HG03175 (cell line): ENCODE measurements around the gene COQ7.

ENCODE experiments used
- ATAC-seq: cut with Tn5 transposase; IDR thresholded peaks from one replicate; pipeline ENCODE4 v1.9.1; 2021; ENCODE audit warnings: mild to moderate bottlenecking, moderate library complexity; ENCODE audit not compliant: unreplicated experiment

COQ7 gene

DNA sequence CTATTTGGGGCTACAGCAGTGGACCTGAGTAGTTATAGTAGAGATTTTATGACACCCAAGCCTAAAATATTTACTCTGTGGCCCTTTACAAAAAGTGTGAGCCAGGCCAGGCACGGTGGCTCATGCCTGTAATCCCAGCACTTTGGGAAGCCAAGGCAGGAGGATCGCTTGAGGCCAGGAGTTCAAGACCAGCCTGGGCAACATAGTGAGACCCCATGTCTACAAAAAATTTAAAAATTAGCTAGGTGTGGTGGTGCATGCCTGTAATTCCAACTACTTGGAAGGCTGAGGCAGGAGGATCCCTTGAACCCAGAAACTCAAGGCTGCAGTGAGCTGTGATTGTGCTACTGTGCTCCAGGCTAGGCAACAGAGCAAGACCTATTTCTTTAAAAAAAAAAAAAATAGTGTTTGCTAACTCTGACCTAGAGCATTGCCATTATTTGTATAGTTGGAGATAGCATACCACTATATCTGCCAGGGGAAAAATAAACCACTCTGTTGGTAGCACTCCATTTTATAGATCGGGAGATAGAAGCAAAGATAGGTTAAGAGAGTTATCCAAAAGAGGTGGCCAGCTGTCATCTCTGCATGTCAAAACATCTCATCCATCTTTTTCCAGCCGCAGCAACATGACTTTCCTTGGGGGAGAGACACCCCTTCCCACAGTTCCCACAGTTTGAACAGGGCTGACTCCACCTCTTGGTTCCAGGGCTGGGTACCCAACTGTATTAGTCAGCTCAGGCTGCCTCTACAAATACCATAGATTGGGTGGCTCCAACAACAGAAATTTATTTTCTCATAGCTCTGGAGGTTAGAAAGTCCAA lies 43.3 kb downstream of the COQ7 start:
- no peak for ATAC-seq

DNA sequence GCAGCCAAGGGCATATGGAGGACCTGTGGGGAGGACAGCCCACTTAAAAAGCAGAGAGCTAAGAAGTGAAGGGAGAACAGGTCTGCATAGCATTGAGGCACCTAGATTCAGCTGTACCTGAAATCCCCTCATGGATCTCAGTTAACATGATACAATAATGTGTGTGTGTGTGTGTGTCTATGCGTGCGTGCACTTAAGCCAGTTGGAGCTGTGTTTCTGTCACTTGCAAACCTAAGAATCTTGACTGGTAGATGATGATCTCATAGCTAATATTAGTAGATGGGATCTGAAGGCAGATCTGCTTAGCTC lies 44.6 kb downstream of the COQ7 start:
- ATAC-seq: no peak

DNA sequence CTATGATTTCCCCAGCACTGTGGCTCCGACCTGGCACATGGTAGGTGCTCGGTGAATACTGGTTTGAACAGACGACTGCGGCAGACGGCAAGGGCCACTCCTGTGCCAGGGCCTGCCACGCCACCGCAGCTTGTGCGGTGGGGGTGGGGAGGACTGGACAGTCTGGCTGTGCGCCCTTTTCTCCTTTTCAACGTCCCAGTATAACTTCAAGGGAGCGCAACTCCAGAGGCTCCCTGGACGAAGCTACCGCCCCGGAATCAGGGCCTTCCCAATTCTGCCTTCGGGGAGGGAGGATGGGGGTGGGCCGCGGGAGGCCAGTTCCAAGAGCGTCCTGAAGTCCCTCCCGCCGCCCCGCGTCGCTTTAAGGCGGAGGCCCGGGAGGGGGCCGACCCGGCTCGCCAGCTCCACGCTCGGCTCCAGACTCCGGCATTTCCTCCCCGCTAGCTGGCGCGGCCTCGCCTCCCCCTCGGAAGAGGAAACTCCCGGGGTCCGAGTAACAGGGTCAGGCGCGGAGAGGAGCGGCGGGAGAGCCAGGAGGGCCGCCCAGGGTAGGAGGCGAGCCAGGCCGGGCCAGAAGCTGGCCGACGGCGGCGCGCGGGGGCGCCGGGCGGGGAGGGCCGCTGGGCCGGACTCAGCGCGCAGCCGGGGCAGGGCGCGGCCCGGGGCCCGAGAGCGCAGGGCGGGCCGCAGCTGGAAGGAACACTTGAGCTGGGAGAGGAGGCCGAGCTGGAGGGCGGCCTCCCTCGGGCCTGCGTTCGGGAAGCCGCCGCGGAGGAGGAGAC lies 46.4 kb downstream of the COQ7 start, which contains the start of gene ITPRIPL2:
Gene ITPRIPL2, plus strand, starts transcription at position 388 of the 782 bp plus-strand sequence. CDS start 498 bp downstream, outside the sequence.
- ATAC-seq: peak; percentile 35

DNA sequence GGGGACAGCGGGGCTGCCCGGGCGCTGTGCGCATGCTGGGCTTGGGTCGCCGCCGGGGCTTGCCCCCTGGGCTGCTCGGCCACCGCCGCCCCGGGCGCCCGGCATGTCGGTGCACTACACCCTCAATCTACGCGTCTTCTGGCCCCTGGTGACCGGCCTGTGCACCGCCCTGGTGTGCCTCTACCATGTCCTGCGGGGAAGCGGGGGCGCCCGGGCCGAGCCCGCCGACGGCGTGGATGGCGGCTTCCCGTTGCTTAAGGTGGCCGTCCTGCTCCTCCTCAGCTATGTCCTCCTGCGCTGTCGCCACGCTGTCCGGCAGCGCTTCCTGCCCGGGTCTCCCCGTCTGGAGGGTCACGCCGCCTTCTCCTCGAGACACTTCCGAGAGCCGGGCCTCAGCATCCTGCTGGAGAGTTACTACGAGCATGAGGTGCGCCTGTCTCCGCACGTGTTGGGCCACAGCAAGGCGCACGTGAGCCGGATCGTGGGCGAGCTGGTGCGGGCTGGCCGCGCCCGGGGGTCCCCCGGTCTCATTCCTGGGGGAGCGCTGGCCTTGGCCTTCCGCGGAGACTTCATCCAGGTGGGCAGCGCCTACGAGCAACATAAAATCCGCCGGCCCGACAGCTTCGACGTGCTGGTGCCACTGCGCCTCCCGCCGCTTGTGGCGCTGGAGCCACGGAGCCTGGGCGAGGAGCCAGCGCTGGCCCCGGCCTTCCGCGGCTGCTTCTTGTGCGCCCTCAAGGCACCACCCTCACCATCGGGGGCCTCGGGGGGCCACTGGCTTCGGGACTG lies 47.1 kb downstream of the COQ7 start:
- peak; percentile 27 for ATAC-seq

DNA sequence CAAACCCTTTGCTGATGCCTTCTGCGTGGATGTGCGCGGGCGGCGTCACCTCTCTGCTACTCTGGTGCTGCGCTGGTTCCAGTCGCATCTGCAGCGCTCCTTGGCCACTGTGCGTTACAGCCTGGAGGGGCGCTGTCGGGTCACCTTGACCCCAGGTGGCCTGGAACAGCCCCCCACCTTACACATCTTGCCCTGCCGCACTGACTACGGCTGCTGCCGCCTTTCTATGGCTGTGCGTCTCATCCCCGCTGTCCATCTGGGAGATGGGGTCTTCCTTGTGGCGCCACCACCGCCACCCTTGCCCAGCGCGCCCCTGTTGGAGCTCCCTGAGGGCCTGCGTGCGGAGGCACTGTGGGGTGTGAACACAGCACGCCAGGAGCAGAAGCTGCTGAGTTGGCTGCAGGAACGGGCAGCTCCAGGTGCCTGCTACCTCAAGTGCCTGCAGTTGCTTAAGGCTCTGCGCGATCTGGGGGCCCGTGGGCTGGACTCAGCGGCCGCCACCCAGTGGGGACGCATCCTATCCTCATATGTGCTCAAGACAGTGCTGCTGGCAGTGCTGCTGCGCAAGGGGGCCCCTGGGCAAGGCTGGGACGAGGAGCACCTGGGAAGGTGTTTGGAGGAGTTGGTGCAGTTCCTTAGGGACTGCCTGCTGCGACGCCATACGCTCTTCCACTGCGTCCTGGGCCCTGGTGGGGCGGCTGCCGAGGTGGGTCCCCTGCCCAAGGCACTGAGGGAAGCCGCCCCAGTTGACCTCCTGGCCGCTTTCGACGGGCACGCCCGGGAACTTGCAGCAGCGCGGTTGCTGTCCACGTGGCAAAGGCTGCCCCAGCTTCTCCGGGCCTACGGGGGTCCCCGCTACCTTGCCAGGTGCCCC lies 48.0 kb downstream of the COQ7 start:
- ATAC-seq: no peak

DNA sequence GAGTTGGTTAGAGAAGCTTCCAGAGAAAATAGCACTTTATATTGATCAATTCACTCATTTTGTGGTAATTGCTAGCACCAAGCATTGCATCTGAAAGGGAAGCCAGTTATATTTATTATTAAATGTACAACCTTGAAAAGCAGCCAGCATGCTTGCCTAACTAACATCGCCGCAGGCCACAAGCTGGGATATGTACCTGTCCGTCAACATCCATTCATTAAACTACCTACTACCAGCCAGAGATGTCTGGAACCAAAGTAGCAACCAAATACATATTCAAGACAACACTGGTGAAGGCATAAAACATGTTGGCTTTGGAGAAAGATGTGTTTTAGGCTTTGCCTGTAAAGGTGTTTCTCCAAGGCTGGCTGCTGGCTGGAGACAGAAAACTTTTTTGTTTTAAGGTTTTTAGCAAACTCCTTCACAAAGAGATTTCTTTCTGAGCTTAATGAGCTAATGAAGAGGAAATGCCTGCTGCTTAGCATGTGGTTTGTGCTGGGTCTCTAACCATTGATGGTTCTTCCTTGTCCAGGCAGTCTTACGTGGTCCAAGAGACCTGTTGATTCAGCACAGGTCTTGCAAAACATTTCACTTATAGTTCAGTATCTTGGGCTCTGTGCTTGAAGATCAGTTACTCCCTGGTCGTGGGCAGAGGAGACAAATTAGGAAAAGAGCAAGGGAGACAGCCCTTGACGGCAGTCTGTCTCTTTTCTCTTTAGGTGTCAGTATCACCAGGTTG lies 49.5 kb downstream of the COQ7 start:
- ATAC-seq: no peak

DNA sequence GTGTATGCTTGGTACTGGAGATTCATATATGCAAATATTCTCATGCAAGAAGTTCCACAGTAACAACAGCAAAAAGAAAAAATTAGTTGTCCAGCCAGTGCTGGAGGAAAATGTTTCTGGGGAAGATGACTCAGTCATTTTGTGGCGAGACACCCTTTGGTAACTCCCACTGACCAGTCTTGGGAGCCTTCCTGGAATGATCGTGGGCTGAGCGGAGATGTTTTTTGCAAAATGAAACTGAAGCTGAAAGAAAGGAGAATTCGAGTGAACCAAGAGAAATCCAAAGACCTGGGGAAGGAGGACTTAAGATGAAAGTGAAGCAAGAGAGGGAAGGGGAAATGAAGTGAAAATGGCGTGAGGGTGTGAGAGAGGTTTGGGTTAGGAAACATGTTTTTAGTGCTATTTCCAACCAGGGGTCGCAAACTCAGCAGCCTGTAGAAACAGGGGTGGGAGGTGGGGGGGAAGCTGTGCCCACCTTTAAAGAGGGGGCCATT lies 51.6 kb downstream of the COQ7 start:
- no peak for ATAC-seq

DNA sequence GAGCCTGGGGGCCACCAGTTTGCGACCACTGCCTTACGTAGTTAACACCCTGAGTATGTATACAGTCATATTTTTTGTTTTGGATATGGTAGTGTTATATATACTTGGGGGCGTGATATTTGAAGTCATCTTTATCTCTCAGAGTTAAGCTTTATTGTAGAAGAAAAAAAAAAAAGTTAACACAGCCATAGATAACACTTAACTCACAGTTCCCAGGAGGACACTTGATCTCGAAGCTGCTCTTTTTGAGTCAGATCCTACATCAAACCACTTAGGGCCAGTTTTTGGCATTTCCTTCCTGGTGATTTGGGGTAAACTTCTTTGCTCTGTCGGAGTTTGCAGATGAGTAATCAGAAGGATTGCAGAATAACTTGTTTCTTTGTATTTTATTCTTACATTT lies 52.1 kb downstream of the COQ7 start:
- no peak for ATAC-seq

DNA sequence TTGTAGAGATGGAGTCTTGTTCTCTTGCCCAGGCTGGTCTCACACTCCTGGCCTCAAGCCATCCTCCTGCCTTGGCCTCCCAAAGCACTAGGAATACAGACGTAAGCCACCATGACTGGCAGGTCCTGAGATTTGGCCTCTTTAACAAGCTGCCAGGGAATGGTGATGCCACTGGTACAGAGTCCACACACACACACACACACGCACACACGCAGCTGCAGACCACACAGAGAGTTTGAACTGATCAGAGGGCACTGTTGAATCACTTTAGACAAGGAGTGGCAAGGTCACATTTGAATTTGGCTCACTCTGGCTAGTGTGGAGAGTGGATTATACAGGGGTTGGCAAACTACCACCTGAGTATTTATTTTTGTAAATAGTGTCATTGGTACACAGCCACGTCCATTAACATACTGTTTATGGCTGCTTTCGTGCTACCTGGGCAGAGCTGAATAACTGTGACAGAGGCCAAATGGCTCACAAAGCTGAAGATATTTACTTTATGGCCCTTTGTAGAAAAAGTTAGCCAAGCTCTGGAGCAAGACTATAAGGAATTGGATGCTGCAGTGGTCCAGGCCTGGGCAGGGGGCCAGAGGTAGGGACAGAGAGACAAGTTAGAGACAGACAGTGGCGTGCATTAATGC lies 56.2 kb downstream of the COQ7 start:
- no peak for ATAC-seq

DNA sequence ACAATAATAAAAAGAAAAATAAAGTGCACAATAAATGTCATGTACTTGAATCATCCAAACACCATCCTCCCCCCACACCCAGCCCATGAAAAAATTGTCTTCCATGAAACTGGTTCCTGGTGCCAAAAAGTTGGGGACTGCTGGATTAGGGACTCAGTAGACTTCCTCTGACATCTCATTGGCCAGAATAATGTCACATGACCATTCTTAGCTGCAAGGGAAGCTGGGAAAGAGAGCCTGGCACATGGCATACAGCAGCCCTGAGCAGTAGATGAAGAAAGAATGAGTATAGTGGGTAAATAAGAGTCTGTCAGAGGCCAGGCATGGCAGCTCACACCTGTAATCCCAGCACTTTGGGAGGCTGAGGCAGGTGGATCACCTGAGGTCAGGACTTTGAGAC lies 58.9 kb downstream of the COQ7 start:
- no peak for ATAC-seq

DNA sequence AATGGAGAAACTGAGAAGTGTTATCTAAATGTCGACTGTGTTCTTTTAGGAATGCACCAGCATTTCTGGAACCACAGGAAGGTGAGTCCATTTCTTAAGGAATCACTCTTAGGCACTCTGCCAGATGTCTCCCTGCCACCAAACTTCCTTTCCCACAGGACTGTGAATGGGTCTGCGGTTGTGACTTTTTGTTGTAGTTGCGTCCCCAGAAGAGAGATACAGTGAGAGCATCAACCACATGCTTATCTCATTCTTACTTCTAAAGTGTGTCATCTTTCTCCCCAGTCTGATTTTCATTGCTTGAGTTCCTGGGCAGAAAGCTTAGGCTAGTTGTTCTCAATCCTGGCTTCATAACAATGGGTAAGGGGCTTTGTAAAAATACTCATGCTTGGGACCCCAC lies 59.8 kb downstream of the COQ7 start:
- ATAC-seq: peak; percentile 51

DNA sequence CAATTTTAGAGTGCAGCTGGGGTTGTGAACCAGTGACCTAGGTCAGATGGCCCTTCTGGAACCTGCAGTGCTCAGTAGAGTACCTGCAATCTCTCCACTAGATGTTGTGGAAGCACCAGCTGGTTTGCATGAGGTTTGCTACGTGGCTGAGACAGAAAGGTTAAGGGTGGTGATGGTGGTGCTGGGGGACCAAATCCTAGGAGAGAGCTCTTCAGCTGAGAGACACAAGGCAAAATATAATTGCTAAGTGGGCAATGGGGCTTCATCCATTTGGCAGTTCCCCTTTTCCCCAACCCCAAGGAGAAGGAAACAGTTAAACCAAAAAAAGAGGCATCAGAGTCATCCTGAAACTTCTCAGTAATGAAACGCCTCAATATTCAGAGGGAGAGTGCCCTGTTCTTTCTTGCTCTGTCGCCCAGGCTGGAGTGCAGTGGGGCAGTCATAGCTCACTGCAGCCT lies 60.3 kb downstream of the COQ7 start:
- ATAC-seq: peak; percentile 45

DNA sequence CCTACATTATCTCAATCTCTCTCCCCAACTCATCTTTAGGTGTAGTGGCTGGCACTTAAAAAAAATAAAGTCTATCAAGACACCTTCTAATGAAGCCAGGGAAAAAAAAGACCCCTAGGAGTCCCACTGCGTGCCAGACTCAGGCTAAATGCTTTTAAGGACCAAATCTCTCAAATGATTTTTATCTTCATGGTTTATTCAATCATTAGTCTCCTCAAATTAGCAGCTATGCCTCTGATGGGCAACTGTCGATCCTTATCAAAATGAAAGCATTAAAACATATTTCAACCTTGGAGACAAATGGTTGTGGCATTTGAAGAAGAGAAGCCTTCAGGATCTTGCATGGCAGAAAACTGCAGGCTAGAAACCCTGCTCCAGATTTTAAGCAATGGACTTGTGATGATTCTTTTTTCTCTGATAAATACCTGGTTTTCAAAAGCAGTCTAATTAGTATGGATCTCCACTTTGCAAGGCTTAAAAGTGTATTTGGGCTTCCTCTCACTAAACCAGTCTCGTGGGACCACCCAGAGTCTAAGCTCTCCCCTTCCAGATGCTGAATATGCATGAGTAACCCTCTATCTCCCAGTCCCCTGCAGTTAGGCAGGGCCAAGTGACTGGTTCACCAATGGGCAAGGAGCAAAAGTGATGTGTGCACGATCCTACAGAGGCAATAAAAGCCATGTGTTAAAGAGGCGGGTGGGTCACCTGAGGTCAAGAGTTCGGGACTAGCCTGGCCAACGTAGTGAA lies 61.2 kb downstream of the COQ7 start:
- ATAC-seq: no peak
